ENCODE measurements around the gene NOP56. TPM values are rescaled to one million over a fixed set of nuclear protein-coding genes. Genes with fewer than 3 reads are reported as not detected.

The NOP56 gene
- total and polyA plus RNA-seq, 2 of the 8 experiments (the other 6 are each of a cell fraction or from before 2014, with no cell fraction given), result 391 to 677 TPM

GRCh38 chr20:2610941-2611720 lies 41.3 kb upstream of the NOP56 start:
- DNase-seq (ENCODE audit: low read depth in 1 of 2, low spot score in 2 of 2) (no peak), FAIRE-seq (no peak)
- Histone ChIP-seq H3K27ac (ENCODE audit: low read depth, low read length) (no peak overlapping the region), H2AFZ (ENCODE audit: low read length) (no peak overlapping the region), H4K20me1 (replicated peaks in 1 of 2; ENCODE audit: control insufficient read depth in 1 of 2, insufficient read depth in 2 of 2, low read length in 2 of 2) (no peaks in the 10 kb centered on the region), H4K8ac (ENCODE audit: extremely low read depth, insufficient read depth, low read length) (no peak overlapping the region), H3K18ac (ENCODE audit: extremely low read depth, low read length) (no peak overlapping the region), H3K56ac (replicated peaks; ENCODE audit: insufficient read length, low read depth, low read length) (no peak overlapping the region), H3K36me3 (ENCODE audit: control insufficient read depth in 2 of 4, insufficient read depth in 4 of 4, low read length in 3 of 4) (no peaks in the 10 kb centered on the region; a peak in 1 of 8 replicates), H2BK120ac (replicated peaks; ENCODE audit: low read depth, low read length) (no peak overlapping the region), H3K14ac (ENCODE audit: insufficient read length) (no peak overlapping the region), H3K23ac (ENCODE audit: insufficient read length) (no peak overlapping the region), H3K27me3 (replicated peaks in 1 of 4; ENCODE audit: control insufficient read depth in 3 of 4, extremely low read depth in 1 of 4, insufficient read depth in 3 of 4, low read length in 3 of 4) (peaks cover 0 to 3% (median 0%) of the 10 kb centered on the region in 4 experiments; a peak in 1 of 7 replicates), H2BK5ac (ENCODE audit: low read depth, low read length) (no peak overlapping the region), H3K4me3 (ENCODE audit: extremely low read depth in 1 of 4, insufficient read depth in 2 of 4, low read depth in 3 of 4, low read length in 4 of 4) (no peak overlapping the region), H3K9me3 (ENCODE audit: insufficient read depth in 2 of 2, low read depth in 1 of 2, low read length in 1 of 2) (peaks cover 3 to 6% of the 10 kb centered on the region in 2 experiments; a peak in 3 of 4 replicates), H3K9ac (replicated peaks in 1 of 4; ENCODE audit: extremely low read depth in 1 of 4, low read depth in 3 of 4, low read length in 3 of 4) (no peak overlapping the region), H2BK15ac (ENCODE audit: low read length) (no peak overlapping the region), H3K79me1 (ENCODE audit: low read depth, low read length) (no peaks in the 10 kb centered on the region), H2BK20ac (ENCODE audit: low read length) (no peak overlapping the region), H3K4me1 (replicated peaks in 1 of 4; ENCODE audit: control insufficient read depth in 3 of 4, insufficient read depth in 4 of 4, low read length in 3 of 4) (no peaks in the 10 kb centered on the region), H3K4ac (replicated peaks; ENCODE audit: insufficient read length, low read depth, low read length) (no peak overlapping the region), H2BK12ac (ENCODE audit: low read depth, low read length) (no peak overlapping the region), H4K5ac (ENCODE audit: insufficient read length, low read depth, low read length) (no peak overlapping the region), H3K4me2 (ENCODE audit: insufficient read depth in 1 of 2, low read depth in 2 of 2, low read length in 2 of 2) (no peak overlapping the region), H3K79me2 (ENCODE audit: control insufficient read depth in 1 of 2, insufficient read depth in 2 of 2, low read length in 2 of 2) (no peaks in the 10 kb centered on the region), H2AK5ac (ENCODE audit: low read depth, low read length) (no peak overlapping the region), H4K91ac (replicated peaks; ENCODE audit: insufficient read length, low read length) (no peak overlapping the region), H3K23me2 (ENCODE audit: low read depth, low read length) (no peaks in the 10 kb centered on the region; the same call in 1 of the 2 replicates)
- ChIA-PET POLR2A (ENCODE audit: partially characterized antibody) (no interaction called here), CTCF (ENCODE audit: partially characterized antibody) (interaction anchor here (1.2 kb wide), 1 partner anchor 90 kb away, joined by 3 read pairs; no protein-coding TSS in a partner anchor)
- WGBS, 2 experiments (ENCODE audit: extremely low coverage in 1 of 2, insufficient coverage in 1 of 2, insufficient read length in 1 of 2, insufficient replicate concordance in 2 of 2, low coverage in 1 of 2, low lambda C conversion rate in 2 of 2, missing lambda C conversion rate in 1 of 2), result 72% methylated on average over 6 of the region's 6 CpGs; no CpG with 5 or more reads in 1 of the 2 experiments
- TF ChIP-seq USF2 (IDR thresholded peaks at IDR 0.05; ENCODE audit: low read length) (no peak), CEBPB (IDR thresholded peaks at IDR 0.05; ENCODE audit: low read depth, low read length) (no peak), TCF12 (IDR thresholded peaks at IDR 0.05; ENCODE audit: low read depth, low read length) (no peak)
